ENCODE data around the gene PMFBP1. TPM values are rescaled to one million over a fixed set of nuclear protein-coding genes. Genes with fewer than 3 reads are reported as not detected.

Gene PMFBP1
- total RNA-seq, 2 experiments from 2014 or later, result 1.4 to 1.6 TPM

DNA sequence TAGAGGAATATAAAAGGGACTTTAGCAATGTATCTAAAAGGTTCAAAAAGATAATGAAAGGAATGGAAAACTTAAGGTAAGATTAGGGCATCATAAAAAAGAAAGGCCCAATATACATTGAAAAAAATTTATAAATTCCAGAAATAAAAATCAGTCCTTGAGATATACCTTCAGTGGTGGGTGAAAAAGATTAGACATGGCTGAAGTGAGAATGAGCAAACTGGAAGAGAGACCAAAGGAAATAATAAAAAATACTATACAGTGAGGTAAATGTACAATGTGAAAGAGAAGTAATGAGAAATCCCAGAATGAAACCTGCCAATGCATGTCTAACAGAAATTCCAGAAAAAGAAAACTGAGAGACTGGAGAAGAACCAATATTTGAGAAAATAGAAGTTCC, 42.9 kb upstream of the PMFBP1 start:
- Mint-ChIP-seq H3K4me1 (ENCODE audit: low read depth) (no peaks in the 10 kb centered on the region), H3K9me3 (peaks cover 9% of the 10 kb centered on the region), H3K36me3 (ENCODE audit: low read depth) (no peaks in the 10 kb centered on the region), H3K27ac (no peak overlapping the region), H3K27me3 (no peaks in the 10 kb centered on the region), H3K4me3 (no peak overlapping the region)
- CTCF ChIA-PET, result no interaction called here
- TF ChIP-seq, protein P1, sequence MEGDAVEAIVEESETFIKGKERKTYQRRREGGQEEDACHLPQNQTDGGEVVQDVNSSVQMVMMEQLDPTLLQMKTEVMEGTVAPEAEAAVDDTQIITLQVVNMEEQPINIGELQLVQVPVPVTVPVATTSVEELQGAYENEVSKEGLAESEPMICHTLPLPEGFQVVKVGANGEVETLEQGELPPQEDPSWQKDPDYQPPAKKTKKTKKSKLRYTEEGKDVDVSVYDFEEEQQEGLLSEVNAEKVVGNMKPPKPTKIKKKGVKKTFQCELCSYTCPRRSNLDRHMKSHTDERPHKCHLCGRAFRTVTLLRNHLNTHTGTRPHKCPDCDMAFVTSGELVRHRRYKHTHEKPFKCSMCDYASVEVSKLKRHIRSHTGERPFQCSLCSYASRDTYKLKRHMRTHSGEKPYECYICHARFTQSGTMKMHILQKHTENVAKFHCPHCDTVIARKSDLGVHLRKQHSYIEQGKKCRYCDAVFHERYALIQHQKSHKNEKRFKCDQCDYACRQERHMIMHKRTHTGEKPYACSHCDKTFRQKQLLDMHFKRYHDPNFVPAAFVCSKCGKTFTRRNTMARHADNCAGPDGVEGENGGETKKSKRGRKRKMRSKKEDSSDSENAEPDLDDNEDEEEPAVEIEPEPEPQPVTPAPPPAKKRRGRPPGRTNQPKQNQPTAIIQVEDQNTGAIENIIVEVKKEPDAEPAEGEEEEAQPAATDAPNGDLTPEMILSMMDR (IDR thresholded peaks at IDR 0.05), result no peak
- H3K9me3 ChIP-seq (ENCODE audit: control insufficient read depth in 1 of 2, insufficient read depth in 1 of 2, low read length in 2 of 2), result peaks cover 0 to 4% of the 10 kb centered on the region in 2 experiments
- POLR2A ChIA-PET, result no interaction called here
- no peaks in the 10 kb centered on the region for H3K27me3 ChIP-seq (ENCODE audit: control insufficient read depth in 1 of 2, insufficient read depth in 2 of 2, low read length in 2 of 2)
- H3K4me3 ChIP-seq (ENCODE audit: low read length), result no peak overlapping the region
- DNase-seq (no peak), ATAC-seq (ENCODE audit: poor library complexity) (no peak)
- H3K4me1 ChIP-seq (ENCODE audit: insufficient read depth, low read length), result no peaks in the 10 kb centered on the region
- no peaks in the 10 kb centered on the region for H3K36me3 ChIP-seq (ENCODE audit: insufficient read depth, low read length)
- intact Hi-C loops (cut with DNase I, micrococcal nuclease), result no loop called here
- H3K27ac ChIP-seq (ENCODE audit: low read depth in 1 of 2, low read length in 2 of 2), result no peak overlapping the region

- H3K4me3 ChIP-seq (ENCODE audit: low read length), result no peak overlapping the region
- intact Hi-C loops (cut with DNase I, micrococcal nuclease), result no loop called here
- no peak overlapping the region for H3K27ac ChIP-seq (ENCODE audit: low read depth in 1 of 2, low read length in 2 of 2)
- H3K36me3 Mint-ChIP-seq (ENCODE audit: low read depth), result no peaks in the 10 kb centered on the region
- ChIA-PET POLR2A (no interaction called here), CTCF (no interaction called here)
- H3K4me3 Mint-ChIP-seq, result no peak overlapping the region
- no peak overlapping the region for H3K27ac Mint-ChIP-seq
- TF ChIP-seq, protein P1 (IDR thresholded peaks at IDR 0.05), result no peak
- H3K9me3 Mint-ChIP-seq, result peaks cover 9% of the 10 kb centered on the region
- no peaks in the 10 kb centered on the region for H3K27me3 ChIP-seq (ENCODE audit: control insufficient read depth in 1 of 2, insufficient read depth in 2 of 2, low read length in 2 of 2)
- H3K36me3 ChIP-seq (ENCODE audit: insufficient read depth, low read length), result no peaks in the 10 kb centered on the region
- H3K27me3 Mint-ChIP-seq, result no peaks in the 10 kb centered on the region
- H3K9me3 ChIP-seq (ENCODE audit: control insufficient read depth in 1 of 2, insufficient read depth in 1 of 2, low read length in 2 of 2), result peaks cover 0 to 4% of the 10 kb centered on the region in 2 experiments
- H3K4me1 Mint-ChIP-seq (ENCODE audit: low read depth), result no peaks in the 10 kb centered on the region
- no peaks in the 10 kb centered on the region for H3K4me1 ChIP-seq (ENCODE audit: insufficient read depth, low read length)
- DNase-seq (no peak), ATAC-seq (ENCODE audit: poor library complexity) (no peak)
Observed at GRCh38 chr16:72211110-72211509, 39.2 kb upstream of the PMFBP1 start.

DNA sequence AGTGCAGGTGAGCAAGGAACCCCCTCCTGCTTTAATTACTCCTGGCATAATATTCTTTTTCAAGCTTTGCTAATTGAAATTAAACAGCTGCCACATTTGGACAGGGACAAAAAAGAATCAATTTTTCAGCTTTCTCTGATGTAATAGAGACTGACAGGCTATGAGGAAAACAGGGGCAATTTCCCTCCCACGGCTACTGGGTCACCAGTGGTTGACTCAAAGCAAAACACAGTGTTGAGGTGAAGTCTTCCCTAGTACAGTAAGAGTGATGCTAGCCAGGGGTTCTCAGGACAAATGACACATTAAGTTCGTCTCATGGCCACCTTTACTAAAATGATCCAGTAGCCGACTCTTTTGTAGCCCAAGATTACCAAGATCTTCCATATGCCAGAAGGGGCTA, 38.6 kb upstream of the PMFBP1 start:
- peaks cover under 1% of the 10 kb centered on the region for H3K27me3 Mint-ChIP-seq
- H3K27ac ChIP-seq (ENCODE audit: low read depth in 1 of 2, low read length in 2 of 2), result no peak overlapping the region
- ATAC-seq (ENCODE audit: poor library complexity) (no peak), DNase-seq (no peak)
- H3K9me3 ChIP-seq (ENCODE audit: control insufficient read depth in 1 of 2, insufficient read depth in 1 of 2, low read length in 2 of 2), result peaks cover 0 to 4% of the 10 kb centered on the region in 2 experiments
- H3K36me3 ChIP-seq (ENCODE audit: insufficient read depth, low read length), result no peaks in the 10 kb centered on the region
- ChIA-PET POLR2A (no interaction called here), CTCF (no interaction called here)
- intact Hi-C loops (cut with DNase I, micrococcal nuclease), result no loop called here
- no peaks in the 10 kb centered on the region for H3K27me3 ChIP-seq (ENCODE audit: control insufficient read depth in 1 of 2, insufficient read depth in 2 of 2, low read length in 2 of 2)
- H3K36me3 Mint-ChIP-seq (ENCODE audit: low read depth), result no peaks in the 10 kb centered on the region
- no peaks in the 10 kb centered on the region for H3K4me1 Mint-ChIP-seq (ENCODE audit: low read depth)
- TF ChIP-seq, protein P1 (IDR thresholded peaks at IDR 0.05), result no peak
- H3K4me3 ChIP-seq (ENCODE audit: low read length), result no peak overlapping the region
- H3K4me1 ChIP-seq (ENCODE audit: insufficient read depth, low read length), result no peaks in the 10 kb centered on the region
- H3K27ac Mint-ChIP-seq, result no peak overlapping the region
- H3K4me3 Mint-ChIP-seq, result no peak overlapping the region
- peaks cover 6% of the 10 kb centered on the region for H3K9me3 Mint-ChIP-seq

Data from CD4-positive, alpha-beta T cell (primary cell).